HG02623 (cell line): ENCODE data around the gene AUTS2.

Source experiments
- ATAC-seq: cut with Tn5 transposase; IDR thresholded peaks from one replicate; pipeline ENCODE4 v1.9.1; 2021; ENCODE audit warnings: moderate library complexity; ENCODE audit not compliant: unreplicated experiment

AUTS2 gene

DNA sequence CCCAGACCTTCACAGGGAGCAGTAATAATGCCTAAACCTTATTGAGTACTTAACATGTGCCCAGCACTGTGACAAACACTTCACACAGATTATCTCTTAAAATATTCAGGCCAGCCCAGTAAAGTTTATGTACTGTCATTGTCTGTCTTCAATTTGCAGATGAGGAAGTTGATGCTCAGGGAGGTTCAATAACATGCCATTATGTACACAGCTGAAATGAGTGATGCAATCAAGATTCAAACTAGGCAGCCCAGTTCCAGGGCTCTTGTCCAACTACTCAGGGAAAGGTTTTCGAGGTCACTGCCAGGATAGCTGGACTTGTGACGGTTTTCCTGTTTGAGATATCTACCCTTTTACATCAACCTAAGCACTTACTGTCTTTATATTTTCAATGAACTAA is 56.1 kb downstream of the AUTS2 start:
- ATAC-seq: no peak

DNA sequence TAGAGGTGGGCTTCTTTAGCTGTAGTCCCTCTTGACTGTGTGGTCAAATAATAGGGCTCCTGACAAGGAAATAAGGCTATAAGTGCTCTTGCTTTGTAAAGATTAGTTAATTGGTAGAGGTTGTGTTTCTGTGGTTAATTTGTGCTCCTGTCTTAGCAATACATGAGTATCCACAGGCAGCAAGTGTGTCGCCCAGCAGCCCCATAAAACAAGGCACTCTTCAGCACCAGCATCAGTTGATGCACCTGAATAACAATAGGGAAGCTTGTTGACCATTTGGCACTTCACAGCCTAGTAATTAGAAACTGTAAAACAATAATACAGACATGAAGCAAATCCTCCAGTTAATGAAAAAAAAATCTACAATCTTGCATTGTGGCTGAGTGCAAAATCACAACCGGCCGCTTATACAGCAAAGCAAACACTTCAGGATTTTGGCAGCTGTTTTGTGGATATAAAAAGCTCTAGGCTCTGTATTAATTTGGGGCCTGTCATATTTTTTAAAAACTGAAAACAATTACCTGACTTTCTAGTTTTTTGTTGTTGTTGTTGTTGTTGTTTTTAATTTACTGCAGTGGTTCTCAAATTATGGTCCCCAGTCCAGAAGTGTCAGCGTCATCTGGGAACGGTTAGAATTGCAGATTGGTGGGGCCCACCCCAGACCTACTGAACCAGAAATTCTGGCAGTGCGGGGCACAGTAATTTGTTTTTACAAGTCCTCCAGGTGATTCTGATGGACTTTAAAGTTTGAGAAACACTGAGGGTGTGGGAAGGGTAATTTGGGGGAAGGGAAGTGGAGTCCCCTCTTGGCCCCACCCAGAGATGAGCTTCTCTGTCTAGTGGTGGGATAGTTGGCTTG is 56.8 kb downstream of the AUTS2 start:
- ATAC-seq: no peak

DNA sequence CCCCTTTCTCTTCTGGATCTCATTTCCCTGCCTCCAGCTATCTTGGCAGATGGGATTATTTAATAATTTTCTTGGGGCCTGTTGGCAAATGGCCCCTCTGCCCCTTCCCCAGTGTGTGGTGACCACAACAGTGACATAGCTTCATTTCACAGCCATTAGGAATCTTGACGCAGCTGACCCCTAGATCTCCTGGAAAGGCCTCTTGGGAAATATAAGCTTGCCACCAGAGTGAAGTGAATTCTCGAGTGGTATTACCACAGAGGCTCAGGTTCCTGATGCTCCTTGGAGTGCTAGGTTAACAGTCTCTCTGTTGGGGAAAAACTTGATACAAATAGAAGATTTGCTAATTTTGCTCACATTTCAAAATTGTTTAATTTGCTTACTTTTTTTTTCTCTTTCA is 57.8 kb downstream of the AUTS2 start:
- no peak for ATAC-seq

DNA sequence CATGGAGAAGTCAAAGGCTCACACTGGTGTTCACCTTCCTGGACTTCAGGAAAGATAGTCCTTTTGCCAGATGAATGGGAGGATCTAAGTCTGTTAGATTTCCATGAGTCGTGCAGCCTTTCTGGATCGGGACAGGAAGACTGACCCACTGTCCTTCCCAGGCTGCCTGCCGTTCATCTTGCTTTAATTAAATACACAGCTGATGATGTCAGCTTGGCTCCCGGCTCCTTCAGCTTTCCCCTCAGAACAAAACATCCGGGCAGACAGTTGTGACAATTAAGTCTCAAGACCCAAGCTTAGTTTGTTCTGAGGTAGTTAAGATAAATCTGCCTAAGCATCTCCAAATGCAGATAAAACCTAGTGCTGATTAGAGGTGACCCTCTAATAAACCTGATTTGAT is 58.6 kb downstream of the AUTS2 start:
- ATAC-seq: no peak

DNA sequence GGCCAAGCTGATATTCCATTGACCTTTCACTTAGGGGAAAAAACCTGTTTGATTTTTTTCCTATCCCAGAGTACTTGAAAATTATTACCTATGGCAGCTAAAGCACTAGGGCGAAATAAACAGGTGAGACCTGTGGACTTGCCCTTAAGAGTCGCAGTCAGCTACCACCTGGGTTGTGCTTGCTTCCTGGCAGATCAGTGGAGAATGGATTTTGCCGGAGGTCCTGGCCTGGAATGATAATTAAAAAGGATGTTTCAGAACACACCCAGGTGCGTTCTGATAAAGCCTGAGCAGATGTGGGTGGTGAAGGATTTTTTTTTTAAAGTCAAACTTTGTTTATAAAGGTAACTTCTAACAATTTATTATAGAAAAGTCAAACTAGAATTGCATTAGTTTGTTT is 59.1 kb downstream of the AUTS2 start:
- ATAC-seq: no peak

DNA sequence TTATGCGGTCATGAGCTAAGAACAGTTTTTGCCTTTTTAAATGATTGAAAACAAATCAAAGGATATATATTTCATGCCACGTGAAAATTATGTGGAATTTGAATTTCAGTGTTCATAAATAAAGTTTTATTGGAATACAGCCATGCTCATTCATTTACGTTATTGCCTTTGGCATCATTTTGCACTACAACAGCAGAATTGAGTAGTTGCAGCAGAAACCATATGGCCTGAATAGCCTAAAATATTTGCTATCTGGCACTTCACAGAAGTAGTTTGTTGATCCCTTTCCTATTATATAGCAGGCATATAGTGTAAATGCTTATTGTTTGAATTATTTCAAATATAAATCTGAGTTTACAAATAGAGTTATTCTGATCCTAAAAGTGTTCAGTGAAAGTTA is 59.7 kb downstream of the AUTS2 start:
- no peak for ATAC-seq

DNA sequence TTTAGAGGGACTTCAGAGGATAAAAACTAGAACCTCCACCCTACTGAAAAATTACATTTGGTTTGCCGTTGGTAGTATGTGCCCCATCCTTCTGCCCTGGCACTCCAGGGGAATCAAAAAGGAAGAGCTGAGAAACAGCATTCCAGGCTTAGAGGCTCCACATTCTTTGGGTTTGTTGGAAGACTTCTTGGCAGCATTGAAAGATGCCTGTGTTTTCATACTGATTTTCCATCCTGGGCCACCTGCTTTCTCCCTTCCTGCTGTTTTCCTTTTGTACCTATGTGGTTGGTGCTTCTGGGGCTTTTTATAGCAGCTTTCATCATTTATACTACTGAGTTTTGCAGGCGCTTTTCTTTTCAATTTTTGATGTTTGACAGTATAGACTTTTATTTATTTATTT is 61.7 kb downstream of the AUTS2 start:
- ATAC-seq: no peak

DNA sequence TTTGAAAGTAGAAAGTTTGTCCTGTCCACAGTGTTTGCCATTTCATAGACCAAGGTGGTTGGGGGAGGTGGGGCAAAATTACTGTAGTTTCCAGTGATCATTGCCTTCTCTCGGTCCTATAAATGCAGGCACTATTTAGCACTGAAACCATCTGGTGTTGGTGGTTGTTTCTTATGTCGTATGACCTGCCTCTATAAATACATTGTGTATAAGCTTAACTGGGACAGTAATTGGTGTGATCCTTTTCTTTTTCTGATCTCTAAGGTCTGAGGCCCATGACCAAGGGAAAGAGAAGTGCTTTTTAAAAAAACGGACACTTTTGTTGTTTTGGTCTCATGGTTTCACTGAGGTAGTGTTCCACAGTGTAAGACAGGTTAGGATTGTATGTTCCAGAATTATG is 63.1 kb downstream of the AUTS2 start:
- no peak for ATAC-seq

DNA sequence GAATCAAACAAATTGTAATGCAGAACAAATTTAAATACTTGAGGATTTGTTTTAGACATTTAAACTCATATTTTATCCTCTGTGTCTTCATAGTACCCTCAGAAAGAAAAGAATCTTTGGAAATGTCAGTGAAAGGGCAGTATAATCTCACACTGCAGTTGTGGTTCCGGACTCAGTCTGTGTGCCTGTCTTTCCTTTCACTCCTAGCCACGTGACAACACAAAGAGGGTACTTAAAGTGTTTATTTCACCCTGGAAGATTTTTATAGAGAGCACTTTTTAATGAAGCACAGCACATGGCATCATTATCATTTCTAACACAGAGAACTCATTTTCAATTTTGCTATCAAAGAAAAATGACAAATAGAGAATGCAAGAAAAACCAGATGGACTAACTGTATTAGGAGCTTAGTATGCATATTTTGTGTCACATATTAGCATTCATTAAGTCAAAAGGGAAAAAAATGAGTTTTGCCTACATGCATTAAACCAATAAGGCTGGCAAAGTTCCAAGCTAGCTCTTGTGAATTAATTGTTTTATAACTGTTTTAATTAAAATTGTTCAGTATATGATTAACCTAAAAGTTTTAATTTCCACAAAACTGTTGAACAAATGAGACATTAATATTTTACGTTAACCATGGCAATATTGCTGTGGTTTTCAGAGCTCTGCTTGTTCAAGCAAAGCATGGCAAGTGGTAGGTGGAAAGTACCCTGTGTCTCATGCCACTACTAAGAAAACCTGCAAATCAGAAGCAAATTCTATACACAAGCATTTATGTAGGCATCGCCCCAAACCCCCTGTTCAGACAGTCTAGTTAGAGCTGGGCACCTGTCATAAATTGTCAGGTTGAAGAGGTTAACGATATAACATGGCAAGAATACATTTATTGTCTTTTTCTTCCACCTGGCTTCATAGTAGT is 65.9 kb downstream of the AUTS2 start:
- ATAC-seq: peak; percentile 69

DNA sequence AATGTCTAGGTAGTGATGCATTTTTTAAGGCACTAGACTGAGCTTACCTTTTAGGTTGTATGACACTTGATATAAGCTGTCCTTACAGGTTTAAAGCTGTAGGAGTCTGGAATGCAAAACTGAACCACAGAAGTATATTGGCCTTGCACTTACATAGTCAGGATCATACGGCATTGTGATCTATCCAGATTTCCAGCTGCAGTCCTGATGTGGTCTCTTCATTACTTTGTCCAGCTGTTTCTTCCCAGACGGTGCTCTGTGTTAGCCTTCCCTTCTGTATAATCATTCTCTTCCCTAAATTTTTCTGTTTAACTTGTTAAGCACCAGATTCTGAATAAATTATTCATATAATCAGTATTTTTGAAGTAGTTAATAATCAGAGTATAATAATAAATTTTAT is 67.1 kb downstream of the AUTS2 start:
- ATAC-seq: no peak

DNA sequence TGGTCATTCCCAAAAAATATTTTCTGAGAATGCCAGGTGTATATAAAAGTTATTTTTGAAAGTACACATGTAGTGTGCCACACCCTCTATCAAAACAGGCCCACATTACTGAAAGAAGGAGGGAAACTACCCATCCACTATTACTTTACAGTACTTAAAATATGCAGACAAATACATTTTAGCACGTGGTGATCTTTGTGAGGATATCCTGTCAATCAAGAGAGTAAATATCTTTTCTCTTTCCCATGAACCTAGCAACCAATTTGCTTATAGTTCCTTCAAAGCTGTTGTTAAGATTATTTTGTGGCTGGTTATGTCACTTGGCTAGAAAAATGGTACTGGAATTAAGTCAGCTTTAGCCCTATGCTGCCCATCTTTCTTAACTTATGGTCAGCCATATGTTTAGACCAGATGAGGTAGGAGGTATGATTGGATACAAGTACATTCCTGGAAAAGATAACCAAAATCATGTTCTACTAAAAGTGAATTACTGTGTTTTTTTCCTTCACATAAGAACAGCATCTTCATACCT is 70.1 kb downstream of the AUTS2 start:
- no peak for ATAC-seq

DNA sequence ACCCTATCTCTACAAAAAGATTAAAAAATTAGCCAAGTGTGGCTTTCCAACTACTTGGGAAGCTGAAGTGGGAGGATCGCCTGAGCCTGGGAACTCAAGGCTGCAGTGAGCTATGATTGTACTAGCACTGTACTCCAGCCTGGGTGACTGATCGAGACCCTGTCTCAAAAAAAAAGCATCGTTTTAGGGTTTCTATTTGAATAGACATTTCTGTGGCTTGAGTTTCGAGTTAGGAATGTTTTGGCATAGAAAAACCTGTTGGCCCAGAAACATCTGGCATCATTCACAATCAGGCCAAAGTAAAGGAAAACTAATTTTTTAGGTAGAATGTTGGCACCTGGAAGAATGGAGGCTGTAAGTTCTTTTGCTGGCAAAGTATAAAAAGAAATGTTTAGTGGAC is 72.4 kb downstream of the AUTS2 start:
- no peak for ATAC-seq

DNA sequence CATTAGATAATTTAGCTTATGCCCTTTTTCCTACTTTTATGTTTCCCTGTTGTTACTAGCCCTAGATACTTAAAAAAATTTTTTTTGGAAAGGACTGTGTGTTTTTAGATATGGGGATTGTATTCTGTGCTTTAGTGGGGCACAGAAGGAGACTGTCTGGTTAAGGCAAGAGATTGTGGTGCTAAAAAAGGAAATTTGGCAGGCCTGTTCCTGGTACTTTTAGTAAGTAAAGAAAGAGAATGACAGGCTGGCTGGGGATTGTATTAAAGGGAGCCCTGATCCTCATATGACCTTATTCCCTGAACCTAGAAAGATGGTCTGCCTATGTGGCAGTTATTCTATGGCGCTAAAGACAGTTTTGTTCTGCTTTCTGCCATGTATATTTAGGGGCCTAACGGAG is 74.8 kb downstream of the AUTS2 start:
- ATAC-seq: no peak

DNA sequence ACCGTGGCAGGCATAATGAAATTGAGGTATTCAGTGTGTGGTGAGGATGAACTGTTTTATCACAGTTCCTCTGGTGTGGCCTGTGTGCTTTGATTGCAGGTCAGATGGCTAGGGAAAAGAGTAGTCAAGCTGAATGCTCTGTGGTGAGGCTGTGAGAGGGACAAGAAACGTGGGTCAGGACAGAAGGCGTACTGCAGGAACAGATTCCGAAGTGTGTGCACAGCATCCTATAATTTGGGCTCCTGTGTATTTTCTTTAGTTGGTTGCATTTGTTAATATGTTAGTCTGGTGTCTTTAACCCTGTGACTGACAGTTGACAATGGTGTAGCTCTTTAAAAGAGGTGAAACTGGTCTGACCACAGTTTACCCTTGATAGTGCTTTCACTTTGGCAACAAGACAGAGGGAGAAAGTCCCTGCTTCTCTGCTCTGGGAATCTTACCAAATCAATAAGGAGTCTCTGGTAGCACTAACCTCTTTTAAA is 76.5 kb downstream of the AUTS2 start:
- ATAC-seq: peak; percentile 87

DNA sequence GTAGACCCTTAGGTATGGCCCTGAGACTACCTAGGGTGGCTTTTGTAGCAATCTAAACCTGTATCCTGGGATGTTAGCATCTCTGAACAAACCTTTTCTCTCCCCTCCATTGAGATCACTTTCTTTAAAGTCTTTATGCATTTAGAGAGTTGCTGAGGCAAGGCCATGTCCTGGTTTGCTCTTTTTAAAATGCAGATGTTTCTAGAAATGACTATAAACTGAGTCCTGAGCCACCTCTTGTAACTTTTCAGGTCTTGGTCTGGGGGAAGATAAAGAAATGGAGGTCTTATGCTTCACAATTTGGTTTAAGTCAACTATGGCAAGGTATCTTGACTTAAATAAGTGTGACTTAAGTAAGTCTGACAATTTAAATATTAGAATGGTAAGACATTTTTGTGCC is 78.0 kb downstream of the AUTS2 start:
- no peak for ATAC-seq

DNA sequence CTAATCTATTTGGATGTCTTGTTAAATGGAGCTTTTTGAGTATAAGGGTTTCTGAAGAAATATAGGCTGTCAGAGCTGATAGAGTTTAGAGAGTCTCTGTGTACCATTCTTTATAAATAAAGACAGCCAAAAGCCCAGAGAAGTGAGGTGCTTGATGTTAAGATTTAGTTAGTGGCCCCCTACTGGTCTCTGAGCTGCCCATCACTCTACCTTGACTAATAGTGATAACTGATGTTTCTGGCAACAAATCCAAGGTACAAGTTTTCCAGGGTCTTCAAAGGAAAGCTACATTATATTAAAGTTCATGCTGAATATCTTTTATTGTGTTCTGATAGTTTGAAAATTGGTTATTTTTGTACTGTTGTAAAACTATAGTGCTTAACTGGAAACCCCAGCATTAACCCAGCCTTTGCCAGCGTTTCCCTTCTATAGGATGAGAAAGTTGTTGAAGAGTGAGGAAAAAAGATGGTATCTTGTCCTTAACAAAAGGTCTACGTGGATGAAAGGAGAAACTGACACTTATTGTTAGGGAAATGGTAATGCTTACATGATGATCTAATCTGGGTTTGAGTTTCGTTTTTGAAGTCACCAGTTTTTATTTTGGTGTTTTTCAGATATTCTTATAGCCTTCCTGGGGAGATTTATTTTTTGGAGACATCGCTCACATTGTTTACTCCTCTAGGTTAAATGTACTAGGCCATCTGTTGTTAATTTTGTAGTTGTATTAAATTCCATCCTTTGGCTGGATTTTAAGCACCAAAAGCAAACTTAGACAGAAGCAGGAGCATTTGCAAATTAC is 79.0 kb downstream of the AUTS2 start:
- ATAC-seq: no peak

DNA sequence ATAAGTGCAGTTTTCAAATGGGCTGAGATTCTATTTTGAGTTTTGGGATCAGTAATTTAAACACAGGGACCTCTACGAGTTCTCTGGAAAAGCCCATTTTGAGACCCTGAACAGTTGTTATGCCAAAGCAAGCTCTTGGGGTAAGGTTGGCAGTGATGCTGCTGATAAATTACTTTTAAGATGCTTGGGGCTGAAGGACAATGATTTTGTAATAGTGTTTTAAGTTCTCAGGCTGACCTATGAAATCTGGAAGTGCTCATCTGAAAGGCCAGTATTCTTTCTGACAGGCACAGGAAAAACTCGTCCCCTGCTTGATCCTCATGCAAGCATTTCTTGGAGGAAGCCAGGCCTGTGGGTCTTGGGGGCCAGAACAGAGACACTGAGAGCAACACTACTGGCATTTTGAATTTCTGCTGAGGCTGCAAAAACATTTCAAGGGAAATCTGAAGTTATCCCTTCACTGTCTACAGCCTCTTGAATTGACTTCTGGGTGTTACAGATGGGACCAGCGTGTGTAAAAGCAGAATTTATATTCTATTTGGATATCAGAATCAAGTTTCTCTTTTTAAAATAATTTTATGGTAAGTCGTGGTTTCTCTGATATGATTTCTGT is 79.7 kb downstream of the AUTS2 start:
- ATAC-seq: no peak

DNA sequence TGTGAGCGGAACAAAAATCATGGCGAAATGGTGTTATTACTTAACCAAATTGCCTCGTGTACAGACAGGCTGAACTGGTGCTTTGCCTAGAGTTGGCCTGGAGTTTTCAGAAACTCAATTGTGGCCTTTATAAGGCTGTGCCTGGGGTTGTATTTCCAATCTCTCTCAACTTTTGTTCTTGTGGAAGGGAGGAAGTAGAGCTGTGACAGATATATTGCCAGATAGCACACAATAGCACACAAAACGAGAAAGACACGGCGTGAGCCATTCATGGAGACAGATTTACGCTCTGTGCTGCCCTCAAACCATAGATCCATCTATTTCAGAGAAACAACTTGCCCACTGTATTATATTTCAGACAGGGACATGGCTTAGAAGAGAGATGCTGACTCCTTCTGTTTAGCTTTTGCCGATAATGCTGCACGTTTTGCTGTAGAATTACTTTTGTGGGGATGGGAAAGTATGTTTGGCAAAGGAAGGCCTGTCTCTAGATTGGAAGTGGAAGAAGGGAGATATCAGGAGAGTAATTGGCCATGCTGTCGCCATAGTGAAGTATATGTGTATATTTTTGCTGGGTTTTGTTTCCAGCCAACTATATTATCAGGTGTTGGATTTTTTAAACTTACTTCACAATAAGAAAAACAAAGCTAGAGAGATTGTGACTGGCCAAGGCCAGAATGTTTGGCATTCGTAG is 80.4 kb downstream of the AUTS2 start:
- ATAC-seq: no peak

DNA sequence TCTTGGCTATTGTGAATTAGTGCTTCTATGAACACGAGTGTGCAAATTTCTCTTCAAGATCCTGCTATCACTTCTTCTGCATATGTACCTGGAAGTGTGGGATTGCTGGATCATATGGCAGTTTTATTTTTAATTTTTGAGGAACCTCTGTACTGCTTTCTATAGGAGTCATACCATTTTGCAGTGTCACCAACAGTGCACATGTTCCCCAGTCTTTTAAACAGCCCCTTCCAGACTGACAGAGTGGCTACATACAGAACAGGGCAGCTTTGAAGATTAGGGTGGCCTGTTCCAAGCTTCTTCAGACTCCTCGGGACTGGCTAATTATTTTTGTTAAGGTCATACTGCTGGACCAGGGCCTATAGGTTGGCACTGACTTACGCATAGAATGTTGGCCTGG is 82.9 kb downstream of the AUTS2 start:
- ATAC-seq: no peak

DNA sequence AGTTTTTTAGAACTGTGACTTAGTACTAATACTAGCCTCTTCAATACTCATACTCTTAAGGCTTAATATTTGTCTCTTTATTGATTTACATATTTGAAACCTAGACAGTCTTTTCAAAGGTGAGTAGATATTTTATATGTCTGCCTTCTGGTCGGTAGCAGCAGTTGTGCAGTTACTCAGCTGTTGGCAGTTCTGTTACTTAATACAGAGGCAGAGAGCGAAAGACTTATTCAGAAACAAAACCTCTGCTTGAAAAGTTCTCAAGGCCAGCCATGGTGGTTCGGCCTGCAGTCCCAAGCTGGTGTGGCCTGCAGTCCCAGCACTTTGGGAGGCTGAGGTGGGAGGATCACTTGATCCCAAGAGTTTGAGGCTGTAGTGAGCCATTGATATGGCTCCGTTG is 84.2 kb downstream of the AUTS2 start:
- ATAC-seq: no peak
